ENCODE results near the gene PRRC2B. TPM values are rescaled to one million over a fixed set of nuclear protein-coding genes. Genes with fewer than 3 reads are reported as not detected.

Gene PRRC2B
- total RNA-seq, 1 experiment from 2014 or later, result 200 TPM

GRCh38 chr9:131406563-131407436, 12.9 kb downstream of the PRRC2B start:
- Histone ChIP-seq H3K36me3 (ENCODE audit: control insufficient read depth, insufficient read depth, low read length) (no peaks in the 10 kb centered on the region), H3K4me3 (ENCODE audit: low read depth in 2 of 2, low read length in 2 of 2) (peak overlapping the region; percentile 21 to 38; a peak in 3 of 4 replicates), H3K9me3 (ENCODE audit: control insufficient read depth, insufficient read depth, low read depth, low read length) (no peaks in the 10 kb centered on the region), H3K27me3 (ENCODE audit: control insufficient read depth, insufficient read depth, low read length) (no peaks in the 10 kb centered on the region), H3K4me1 (ENCODE audit: control insufficient read depth, insufficient read depth, low read length) (peaks cover 80% of the 10 kb centered on the region), H3K27ac (ENCODE audit: low read length) (peak overlapping the region; percentile 70)
- DNase-seq (ENCODE audit: low read depth, low spot score), result no peak
- POLR2A ChIA-PET, result no interaction called here
- CTCF ChIA-PET, result no interaction called here
- TSS peak; percentile 9 for BruUV-seq (replicated peaks)
- intact Hi-C loops (cut with micrococcal nuclease; ENCODE audit: unreplicated experiment) (no loop called here), in situ Hi-C loops (cut with HindIII; ENCODE audit: low pct_unique_long_range_greater_than_20kb, low sequenced_read_pairs) (no loop called here)
- no peak for TF ChIP-seq TCF7L2 (IDR thresholded peaks at IDR 0.05; ENCODE audit: low read depth, low read length)
- TF ChIP-seq POLR2AphosphoS5 (IDR thresholded peaks at IDR 0.05; ENCODE audit: low read depth, low read length), result no peak
- TF ChIP-seq REST (IDR thresholded peaks at IDR 0.05; ENCODE audit: insufficient read depth in 1 of 2, low read depth in 2 of 2, low read length in 1 of 2), result no peak
- no peak for TF ChIP-seq CTCF (IDR thresholded peaks at IDR 0.05)
- TF ChIP-seq SIN3A (IDR thresholded peaks at IDR 0.05; ENCODE audit: borderline replicate concordance, insufficient read depth, low read depth, low read length), result no peak
- 0 out of 2 replicates have a peak, but pooled peaks have one; percentile 19 for ATAC-seq

GRCh38 chr9:131407717-131408195, 13.9 kb downstream of the PRRC2B start:
- DNase-seq (ENCODE audit: low read depth, low spot score), result no peak
- Histone ChIP-seq H3K4me3 (ENCODE audit: low read depth in 2 of 2, low read length in 2 of 2) (peak overlapping the region; percentile 21 to 38; a peak in 3 of 4 replicates), H3K27me3 (ENCODE audit: control insufficient read depth, insufficient read depth, low read length) (no peaks in the 10 kb centered on the region), H3K36me3 (ENCODE audit: control insufficient read depth, insufficient read depth, low read length) (no peaks in the 10 kb centered on the region), H3K4me1 (ENCODE audit: control insufficient read depth, insufficient read depth, low read length) (peaks cover 81% of the 10 kb centered on the region), H3K27ac (ENCODE audit: low read length) (peak overlapping the region; percentile 70), H3K9me3 (ENCODE audit: control insufficient read depth, insufficient read depth, low read depth, low read length) (no peaks in the 10 kb centered on the region)
- TF ChIP-seq SIN3A (IDR thresholded peaks at IDR 0.05; ENCODE audit: borderline replicate concordance, insufficient read depth, low read depth, low read length) (no peak), CTCF (IDR thresholded peaks at IDR 0.05) (no peak; the same call in 1 of the 2 replicates), REST (IDR thresholded peaks at IDR 0.05; ENCODE audit: insufficient read depth in 1 of 2, low read depth in 2 of 2, low read length in 1 of 2) (no peak)
- ATAC-seq, result peak; percentile 64
- CTCF ChIA-PET, result no interaction called here
- intact Hi-C loops (cut with micrococcal nuclease; ENCODE audit: unreplicated experiment) (no loop called here), in situ Hi-C loops (cut with HindIII; ENCODE audit: low pct_unique_long_range_greater_than_20kb, low sequenced_read_pairs) (no loop called here)
- BruUV-seq (replicated peaks), result no TSS peak
- POLR2A ChIA-PET, result no interaction called here

Data from Panc1 (cell line).